CD4-positive, alpha-beta T cell treated with Interleukin-17A for 4 hours (primary cell): ENCODE data around the gene SH2D6.

Experiments used
- DNase-seq: peaks from one replicate; pipeline ENCODE4 v3.0.0-alpha.2; 2020; ENCODE audit warnings: mixed read lengths

SH2D6 gene

GRCh38 chr2:85440729-85441128 is 22.2 kb downstream of the SH2D6 start:
- no peak for DNase-seq

DNA sequence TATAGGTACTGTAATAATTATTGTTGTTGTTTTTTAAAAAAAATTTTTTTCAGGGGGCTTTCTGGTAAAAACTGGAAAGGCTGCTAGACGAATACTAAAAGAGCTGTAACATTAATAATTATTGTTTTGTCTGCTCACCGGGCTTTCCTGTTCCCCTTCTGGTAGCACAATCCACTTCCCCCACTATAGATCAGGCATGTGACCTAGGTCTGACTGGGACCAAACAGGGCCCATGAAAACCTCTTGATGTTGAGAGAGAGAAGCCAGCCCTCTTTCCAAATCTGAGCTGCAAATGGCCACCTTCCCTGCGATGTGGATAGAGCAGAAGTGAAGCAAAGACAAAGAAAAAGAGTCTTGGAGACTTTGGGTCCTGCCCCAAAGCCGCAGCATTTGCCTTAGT is 23.4 kb downstream of the SH2D6 start:
- DNase-seq, result no peak

DNA sequence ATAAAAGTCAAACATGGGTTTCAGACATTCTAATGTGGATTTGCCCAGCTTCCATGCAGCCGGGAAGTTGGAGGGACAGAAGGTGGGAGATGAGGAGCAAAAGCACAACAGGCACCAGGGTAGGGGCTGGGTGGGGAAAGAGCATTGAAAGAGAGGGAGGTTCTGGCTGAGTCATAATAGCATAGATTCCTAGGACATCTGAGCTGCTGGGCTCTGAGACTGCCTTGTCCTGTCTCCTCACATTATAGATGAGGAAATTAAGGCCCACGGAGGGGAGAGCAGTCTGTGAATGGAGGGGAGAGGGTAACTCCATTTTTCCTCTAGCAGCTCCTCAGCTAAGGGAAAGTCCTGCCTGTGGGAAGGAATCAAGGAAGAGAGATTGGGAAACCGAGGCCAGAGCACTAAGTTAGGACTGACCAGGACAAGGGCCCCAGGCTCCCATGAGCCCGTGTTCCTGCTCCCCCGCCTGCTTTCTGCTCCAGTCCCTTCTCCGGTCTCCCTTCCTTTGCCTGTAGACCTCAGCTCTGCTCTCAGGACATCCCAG is 26.2 kb downstream of the SH2D6 start:
- DNase-seq, result no peak

GRCh38 chr2:85445316-85446295 is 27.1 kb downstream of the SH2D6 start:
- DNase-seq, result no peak

DNA sequence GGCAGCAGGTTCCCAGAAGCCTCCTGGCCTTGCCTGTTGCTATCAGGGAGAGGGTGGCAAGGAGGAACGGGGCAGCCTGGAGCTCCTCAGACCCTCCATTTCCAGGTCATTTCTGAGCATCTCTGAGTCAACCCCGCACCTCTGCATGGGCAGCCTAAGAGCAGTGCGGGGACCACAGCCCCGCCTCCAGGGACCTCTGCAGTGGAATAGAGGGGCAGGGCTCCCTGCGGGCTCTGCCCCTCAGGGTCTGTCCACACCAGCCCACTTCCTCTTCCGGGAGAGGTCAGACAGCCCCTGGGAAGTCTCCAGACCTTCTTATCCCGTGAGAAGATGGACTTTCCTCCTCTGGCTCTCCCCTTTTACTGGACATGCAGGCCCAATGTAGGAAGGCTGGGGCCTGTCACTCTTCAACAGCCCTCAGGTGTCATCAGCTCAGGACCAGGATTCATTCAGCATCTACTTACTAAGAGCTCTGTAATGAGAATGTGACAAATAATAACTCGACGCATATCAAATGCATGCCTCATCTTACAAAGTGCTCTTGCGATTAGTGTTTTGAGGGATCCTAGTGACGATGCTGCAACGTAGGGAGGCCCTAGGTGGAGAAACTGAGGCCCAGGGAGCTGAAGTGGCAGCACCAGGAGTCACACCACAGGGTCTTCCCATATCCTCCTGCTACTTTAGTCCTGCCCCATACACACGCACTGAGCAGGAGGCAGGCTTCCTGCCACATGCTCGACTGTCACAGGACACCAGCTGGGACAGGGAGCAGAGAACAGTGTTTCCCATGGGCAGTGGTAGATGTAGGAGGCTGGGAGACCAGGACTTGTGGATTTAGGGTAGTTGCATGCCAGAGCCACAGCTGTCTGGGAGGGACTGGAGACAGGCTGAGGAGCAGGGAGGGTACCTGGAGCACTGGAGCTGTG is 28.0 kb downstream of the SH2D6 start:
- no peak for DNase-seq

- DNase-seq, result no peak
These were observed 28.7 kb downstream of the SH2D6 start for GRCh38 chr2:85447222-85447585.

- DNase-seq, result no peak
These were observed 30.1 kb downstream of the SH2D6 start for GRCh38 chr2:85448461-85449213.

- no peak for DNase-seq
These were observed 30.7 kb downstream of the SH2D6 start for GRCh38 chr2:85449214-85449588.

DNA sequence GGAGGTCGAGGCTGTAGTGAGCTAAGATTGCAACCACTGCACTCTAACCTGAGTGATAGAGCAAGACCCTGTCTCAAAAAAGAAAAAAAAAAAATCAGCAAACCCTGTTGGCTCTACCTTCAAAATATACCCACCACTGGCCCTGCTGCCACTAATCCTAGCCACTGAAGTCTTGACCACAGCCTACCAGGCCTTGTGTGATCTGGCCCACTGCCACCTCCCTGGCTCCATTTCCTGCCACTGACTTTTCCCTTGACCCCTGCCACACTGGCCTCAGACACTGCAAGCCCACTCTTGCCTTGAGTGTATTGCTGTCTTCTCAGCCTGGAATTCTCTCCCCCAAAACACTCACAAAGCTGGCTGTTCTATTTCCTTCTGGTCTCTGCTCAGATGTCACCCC is 33.7 kb downstream of the SH2D6 start:
- no peak for DNase-seq

GRCh38 chr2:85453571-85453970 is 35.1 kb downstream of the SH2D6 start:
- no peak for DNase-seq

- DNase-seq, result no peak
These were observed 37.1 kb downstream of the SH2D6 start for GRCh38 chr2:85455552-85456090.

DNA sequence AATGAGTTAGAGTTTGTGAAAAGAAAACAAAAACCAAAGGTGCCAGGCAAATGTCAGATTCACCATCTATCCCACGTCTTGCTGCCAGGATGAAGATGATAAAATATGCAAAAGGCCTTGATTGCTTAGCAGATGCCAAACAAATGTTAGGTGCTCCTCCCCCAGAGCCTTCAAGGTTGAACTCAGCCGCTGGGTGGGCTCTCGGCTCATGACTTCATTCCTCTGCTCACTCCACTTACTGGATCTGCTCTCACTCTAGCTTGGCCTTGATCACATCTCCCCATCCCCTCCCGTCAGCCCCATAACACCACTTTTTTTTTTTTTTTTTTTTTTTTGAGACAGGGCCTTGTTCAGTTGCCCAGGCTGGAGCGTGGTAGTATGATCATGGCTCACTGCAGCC is 38.5 kb downstream of the SH2D6 start:
- DNase-seq, result no peak

DNA sequence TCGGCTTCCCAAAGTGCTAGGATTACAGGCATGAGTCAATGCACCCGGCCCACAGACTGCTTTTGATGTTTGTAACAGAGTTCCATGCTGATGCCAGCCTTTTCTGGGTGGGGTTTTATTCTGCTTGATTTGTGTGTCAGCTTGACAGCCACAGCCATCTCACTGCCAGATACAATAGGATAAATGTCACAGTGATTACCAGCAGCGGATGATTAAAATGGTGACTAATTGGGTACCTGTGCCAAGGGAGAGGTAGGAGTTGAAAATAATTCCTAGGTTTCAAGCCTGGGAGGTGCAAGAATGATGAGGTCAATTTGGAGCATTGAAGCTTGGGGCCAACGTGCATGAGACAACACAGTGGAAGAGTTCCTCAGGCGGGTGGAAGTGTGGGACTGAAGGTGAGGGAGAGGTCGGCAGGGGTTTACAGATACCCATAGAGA is 39.4 kb downstream of the SH2D6 start:
- no peak for DNase-seq

DNA sequence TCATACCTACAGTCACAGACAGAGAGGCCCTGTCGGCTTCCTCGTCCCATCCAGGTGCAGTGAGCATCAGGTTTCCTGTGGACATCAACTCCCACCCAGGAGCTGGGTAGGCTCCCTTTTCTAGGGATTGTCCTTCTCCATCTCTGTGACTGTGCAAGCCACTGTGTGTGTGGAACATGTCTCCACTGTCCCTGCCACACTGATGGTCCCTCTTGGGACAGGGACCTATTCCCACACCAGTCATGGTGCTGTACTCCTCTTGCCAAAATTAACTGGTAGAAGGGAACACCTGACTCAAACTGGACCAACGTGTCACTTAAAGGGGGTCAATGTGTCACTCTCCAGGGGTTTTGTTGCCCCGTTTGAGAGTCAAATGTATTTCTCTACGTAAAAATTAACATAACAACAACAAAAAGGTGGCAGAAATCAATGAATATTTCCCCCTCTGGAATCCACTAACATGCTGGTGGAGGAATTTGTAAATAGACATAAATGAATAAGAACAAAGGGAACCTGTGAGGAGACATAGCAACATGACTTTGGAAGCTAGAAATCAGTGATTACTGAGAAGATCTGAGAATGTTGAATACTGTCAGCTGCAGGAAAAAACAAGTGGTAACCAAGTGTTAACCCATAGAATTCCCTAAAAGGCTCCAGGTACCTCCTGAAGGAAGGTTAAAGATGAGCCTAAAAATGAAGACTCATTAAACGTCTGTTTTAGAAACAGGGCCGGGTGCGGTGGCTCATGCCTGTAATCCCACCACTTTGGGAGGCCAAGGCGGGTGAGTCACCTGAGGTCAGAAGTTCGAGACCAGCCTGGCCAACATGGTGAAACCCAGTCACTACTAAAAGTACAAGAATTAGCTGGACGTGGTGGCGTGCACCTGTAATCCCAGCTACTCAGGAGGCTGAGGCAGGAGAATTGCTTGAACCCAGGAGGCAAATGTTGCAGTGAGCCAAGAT is 40.4 kb downstream of the SH2D6 start:
- no peak for DNase-seq

DNA sequence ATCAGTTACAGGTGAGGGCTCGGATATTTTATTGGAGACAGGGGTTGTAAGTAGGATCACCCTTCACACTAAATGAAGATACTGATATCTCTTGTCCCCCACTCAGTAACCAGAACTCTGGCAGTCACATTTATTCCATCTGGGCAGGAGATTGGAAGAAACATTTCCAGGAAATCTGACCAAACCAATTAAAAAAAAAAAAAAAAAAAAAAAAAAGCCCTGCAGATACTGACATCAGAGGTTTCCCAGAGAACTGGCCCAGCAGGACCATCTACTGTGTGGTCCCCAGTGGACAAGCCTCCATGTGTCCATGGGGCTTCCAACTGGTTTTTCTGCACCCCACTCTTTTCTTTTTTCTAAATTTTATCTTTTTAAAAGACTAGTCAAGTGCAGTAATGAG is 41.3 kb downstream of the SH2D6 start:
- DNase-seq, result no peak

- no peak for DNase-seq
These were observed 43.8 kb downstream of the SH2D6 start for GRCh38 chr2:85462322-85462721.

DNA sequence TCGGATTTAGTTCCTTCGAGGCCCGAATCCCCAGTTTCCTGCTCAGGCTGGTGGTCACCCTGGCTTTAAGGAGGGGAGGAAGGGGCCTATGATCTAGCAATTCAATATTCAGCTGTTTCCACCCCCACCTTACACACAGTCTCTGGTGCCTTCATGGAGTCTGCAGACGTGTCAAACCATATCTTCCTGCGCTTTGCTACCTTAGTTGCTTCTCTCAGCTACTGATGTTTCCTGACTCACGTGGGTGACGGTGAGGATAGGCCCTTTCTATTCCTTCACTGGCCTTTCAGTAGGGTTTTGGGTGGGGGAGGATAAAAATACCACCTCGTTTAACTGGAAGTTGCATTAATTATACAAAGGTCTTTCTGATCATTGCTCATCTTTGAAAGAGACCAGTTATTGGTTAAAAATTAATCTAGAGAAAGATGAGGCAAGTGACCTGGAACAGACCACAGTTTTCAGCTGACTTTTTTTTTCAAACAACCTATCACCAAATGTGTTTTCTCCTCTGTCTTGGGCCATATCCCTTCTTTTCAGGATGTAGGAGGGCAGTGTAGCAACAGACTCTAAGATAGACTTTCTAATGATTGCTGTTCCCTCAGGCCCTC is 49.7 kb downstream of the SH2D6 start:
- no peak for DNase-seq

DNA sequence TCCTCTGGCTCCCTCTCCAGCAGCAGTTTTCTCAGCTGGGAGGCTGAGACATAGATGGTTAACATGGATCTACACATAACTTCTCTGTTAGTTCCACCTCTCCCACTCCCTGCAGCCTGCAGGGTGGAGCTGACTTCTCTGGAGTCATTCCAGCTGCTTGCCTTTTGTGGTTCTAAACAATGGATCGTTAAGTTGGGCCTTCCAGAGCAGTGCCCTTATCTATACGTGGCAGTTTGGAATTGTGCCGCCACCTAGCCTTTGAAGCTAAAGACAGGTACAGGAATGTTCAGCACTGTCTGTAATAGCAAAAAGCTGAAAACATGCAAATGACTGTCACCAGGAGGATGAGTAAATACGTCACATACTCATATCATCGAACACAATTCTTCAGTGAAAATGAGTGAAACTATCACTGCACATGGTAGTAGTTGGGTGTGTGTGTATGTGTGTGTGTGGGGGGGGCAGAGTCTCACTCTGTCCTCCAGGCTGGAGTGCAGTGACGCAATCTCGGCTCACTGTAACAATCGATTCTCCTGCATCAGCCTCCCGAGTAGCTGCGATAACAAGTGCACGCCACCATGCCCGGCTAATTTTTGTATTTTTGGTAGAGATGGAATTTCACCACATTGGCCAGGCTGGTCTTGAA is 50.3 kb downstream of the SH2D6 start:
- no peak for DNase-seq

DNA sequence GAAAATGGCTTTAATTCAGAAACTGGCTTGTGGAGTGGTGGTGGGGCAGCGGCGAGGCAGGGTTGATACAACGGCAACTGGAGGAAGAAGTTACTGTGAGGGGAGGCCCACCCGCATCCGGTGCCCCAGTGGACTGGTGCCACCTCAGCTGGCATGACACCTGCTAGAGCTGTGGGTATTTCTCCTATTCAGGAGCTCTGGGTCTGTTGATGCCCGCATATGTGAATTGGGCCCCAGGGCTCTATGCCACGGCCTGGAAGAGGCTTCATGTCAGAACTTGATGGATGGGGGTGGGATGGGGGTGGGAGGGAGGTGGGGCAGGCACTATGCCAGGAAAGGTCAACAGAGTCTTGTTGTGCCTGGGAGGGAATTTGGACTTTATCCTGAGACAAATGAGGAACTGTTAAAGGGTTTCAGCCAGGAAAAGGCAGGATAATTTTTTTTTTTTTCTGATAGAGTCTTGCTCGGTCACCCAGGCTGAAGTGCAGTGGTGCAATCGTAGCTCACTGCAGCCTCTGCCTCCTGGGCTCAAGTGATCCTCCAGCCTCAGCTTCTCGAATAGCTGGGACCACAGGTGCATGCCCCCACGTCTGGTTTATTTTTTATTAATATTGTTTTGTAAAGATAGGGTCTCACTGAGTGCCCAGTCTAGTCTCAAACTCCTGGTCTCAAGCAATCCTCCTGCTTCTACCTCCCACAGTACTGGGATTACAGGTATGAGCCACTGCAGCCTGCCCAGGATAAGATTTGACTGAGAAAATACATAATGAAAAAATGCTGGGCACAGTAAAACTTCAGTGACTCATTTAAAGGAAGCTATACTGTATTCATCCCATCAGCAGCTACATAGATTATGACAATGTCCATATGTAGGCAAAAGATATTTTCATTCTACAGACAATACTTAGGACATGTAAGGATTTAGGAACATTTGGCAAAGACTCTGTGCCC is 52.6 kb downstream of the SH2D6 start:
- peak; percentile 4 for DNase-seq
